Central memory CD4-positive, alpha-beta T cell (primary cell): ENCODE data around the gene CPNE9.
"Not testable (repeated sequence)": the region's sequence is repeated elsewhere in the genome, so short reads cannot be mapped to it uniquely, and the experiment has no call there.

Experiments used
- DNase-seq: peaks from one replicate; pipeline ENCODE4 v3.0.0; 2022

The CPNE9 gene

DNA sequence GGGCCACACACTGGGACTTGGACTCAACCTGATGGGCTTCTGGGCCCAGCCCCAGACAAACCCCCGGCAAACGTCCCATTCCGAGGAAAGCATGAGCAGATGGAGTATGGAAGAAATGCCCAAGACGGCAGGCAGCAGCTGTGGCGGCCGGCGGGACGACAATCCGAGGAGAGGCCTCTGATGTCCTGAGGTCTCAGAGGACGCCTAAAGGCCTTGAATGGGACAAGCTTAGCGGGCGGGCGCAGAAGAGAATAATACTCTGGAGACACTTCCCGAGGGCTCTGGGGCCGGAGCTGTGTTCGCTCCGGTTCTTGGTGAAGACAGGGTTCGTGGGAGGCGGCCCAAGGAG lies 45.6 kb downstream of the CPNE9 start:
- DNase-seq: peak; percentile 10

DNA sequence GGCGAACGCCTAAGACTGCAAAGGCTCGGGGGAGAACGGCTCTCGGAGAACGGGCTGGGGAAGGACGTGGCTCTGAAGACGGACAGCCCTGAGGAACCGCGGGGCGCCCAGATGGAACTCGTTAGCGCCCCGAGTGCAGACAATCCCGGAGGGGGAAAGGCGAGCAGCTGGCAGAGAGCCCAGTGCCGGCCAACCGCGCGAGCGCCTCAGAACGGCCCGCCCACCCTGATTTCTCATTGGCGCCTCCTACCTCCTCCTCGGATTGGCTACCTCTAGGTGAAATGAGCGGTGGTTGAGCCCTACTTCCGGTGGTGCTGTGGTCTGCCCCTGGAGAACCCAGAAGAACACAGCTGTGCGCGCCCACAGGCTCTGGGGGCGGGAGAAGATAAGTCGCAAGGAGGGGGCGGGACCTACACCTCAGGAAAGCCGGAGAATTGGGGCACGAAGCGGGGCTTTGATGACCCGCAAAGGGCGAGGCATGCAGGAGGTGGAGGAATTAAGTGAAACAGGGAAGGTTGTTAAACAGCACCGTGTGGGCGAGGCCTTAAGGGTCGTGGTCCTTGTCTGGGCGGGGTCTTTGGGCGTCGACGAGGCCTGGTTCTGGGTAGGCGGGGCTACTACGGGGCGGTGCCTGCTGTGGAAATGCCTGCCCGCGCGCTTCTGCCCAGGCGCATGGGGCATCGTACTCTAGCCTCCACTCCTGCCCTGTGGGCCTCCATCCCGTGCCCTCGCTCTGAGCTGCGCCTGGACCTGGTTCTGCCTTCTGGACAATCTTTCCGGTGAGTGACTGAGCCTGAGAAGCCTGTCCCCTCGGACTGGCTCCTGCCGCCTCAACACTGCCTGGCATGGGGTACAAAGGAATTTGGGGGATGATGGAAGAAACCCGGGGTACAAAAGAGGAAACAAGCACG lies 46.3 kb downstream of the CPNE9 start, which contains the start of gene OGG1:
Gene OGG1, plus strand, starts transcription at position 308 of the 911 bp plus-strand sequence. Its CDS starts 335 bp downstream, at position 643.
- DNase-seq: peak; percentile 96

DNA sequence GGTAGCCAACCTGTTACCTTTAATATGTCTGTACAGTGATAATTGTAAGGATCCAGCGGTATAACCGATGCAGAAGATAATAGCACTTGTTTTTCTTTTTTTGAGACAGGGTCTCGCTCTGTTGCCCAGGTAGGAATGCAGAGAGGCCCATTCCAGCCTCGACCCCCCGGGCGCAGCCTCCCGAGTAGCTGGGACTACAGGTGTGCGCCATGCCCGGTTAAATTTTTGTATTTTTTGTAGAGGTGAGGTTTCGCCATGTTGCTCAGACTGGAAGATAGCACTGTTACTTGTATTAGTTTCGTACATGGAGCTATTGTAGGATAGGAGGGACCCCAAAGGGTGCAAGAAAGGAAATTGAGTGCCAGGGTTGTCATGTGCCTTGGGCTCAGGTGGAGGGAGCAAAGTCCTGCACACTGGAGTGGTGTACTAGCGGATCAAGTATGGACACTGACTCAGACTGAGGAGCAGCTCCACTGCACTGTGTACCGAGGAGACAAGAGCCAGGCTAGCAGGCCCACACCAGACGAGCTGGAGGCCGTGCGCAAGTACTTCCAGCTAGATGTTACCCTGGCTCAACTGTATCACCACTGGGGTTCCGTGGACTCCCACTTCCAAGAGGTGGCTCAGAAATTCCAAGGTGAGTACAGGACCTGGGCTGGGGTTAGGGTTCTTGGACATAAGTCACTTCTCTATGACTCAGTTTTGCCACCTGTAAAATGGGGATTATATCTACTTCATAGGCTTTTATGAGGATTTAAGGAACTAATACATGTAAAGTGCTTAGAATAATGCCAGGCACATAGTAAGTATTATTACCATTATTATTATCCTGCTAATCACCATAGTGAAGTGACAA lies 47.2 kb downstream of the CPNE9 start:
- no peak for DNase-seq

DNA sequence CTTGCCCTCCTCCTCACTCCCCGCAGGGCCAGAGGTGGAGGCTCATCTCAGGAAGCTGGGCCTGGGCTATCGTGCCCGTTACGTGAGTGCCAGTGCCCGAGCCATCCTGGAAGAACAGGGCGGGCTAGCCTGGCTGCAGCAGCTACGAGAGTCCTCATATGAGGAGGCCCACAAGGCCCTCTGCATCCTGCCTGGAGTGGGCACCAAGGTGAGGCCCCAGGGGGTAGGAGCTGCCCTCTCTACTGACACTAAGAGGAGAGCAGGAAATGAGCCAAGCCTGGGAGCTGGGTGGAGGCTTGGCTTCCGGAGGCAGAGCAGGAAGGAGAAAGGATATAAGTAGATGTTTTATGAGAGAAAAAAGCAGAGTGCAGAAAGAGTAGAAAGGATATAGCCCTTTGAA lies 51.0 kb downstream of the CPNE9 start:
- no peak for DNase-seq

DNA sequence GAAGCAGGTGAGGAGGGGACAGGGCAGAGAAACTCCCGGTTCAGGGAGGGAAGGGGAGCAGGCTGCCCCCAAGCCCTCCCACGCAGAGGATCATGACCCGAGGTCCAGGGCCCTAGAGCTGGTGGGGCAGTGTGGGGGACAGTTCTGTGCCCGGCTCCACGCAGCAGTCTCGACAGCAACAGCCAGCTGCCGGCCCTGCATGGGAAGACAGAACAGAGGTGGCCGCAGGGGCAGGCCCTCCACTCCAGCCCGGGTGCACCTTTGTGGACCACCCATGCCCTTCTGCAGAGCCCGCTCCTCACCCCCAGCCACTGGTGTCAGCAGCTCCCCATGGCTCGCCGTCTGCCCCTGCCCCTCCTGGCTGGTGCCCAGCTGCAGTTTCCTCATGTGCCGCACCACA lies 53.8 kb downstream of the CPNE9 start:
- no peak for DNase-seq

DNA sequence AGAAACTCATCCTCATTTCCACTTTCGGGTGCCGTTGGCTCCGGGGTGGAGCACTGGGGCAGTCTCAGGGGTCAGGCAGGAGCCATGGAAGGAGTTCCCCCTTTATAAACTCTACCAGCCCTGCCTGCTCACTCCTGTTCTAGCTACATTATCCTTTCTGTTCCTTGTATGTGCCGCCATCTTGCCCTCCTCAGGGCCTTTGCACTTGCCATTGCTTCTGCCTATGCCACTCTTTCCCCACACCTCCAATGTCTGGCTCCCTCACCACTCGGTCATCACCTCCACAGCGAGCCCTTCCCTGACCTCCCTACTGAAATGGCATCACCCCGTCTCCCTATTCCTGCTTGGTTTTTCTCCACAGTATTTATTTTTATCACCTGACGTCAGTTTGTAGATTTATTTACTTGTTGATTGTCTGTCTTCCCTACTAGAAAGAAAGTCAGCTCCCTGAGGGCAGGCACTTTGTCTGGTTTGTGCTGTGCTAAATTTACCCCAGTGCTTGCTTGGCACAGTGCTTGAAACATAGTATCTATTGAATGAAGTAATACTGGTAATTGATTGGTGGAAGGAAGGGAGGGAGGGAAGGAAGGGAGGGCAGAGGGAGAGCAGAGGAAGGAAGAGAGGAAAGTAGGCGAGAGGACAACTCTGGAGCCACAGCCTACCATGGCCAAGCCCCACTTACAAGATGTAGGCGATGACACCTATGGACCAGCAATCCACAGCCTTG lies 57.3 kb downstream of the CPNE9 start:
- DNase-seq: no peak

DNA sequence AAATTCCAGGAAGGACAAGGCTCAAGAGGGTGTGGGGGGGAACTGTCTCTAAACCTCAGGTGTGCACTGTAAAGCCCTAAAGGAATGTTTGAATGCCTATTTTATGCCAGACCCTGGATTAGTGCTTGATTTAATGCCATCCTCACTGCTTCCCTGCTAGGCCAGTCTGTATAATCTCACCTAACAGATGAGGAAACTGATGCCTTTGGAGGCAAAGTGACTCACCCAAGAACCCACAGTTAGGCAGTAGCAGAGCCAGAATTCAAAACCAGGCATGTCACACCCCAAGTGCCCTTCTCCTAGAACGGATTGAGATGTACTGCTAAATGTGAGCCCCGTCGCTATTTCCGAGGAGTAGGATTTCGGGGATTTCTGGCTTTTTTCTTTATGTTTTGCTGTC lies 58.3 kb downstream of the CPNE9 start:
- no peak for DNase-seq

DNA sequence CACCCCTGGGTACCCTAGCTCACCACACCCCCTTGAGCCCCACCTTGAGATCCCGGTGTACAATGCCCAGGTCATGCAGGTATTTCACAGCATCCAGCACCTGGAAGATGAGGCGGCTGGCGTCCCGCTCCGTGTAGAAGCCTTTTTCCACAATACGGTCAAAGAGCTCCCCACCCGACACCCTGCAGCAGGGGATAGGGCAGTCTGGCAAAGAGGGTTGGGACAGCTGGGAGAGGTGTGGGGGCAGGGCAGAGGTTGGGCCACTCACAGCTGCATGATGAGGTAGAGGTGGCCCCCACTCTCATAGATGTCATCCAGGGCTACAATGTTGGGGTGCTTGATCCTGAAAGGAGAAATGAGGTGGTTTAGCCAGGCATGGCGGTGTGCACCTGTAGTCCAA lies 59.2 kb downstream of the CPNE9 start:
- DNase-seq: no peak

DNA sequence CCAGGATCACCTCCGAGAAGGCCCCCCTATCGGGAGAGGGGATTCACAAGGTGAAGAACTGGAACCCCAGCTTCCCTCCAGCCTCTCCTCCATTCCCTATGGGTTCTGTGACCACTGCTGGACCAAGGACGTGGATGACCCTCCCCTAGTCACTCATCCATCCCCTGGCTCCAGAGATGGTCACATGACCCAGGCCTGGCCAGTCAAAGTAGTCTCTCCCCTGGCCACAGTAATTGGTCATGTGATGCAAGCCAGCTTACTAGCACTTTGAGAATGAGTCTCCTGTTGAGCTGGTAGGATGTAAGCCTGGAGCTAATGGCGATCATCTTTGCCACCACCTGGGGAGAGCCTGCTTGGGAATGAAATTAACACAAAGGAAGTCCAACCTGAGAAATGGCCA lies 62.2 kb downstream of the CPNE9 start:
- DNase-seq: no peak

DNA sequence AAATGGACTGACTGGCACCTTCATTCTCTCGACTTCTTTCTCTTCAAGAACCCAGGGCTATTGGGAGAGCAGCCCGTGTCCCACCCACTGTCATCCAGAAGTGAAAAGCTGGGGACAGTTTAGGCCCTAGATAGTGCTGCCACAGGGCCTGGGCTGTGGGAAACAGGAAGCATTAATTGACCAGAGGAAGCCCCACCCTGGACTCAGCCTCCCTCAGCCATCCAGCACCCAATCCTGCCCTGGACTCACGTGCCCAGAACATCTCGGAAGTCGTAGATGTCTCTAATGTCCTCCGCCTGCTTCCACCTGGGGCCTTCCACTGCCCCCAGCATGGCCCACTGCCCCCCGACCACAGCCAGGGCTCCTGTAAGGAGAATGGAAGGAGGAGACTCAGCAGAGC lies 63.8 kb downstream of the CPNE9 start:
- no peak for DNase-seq

DNA sequence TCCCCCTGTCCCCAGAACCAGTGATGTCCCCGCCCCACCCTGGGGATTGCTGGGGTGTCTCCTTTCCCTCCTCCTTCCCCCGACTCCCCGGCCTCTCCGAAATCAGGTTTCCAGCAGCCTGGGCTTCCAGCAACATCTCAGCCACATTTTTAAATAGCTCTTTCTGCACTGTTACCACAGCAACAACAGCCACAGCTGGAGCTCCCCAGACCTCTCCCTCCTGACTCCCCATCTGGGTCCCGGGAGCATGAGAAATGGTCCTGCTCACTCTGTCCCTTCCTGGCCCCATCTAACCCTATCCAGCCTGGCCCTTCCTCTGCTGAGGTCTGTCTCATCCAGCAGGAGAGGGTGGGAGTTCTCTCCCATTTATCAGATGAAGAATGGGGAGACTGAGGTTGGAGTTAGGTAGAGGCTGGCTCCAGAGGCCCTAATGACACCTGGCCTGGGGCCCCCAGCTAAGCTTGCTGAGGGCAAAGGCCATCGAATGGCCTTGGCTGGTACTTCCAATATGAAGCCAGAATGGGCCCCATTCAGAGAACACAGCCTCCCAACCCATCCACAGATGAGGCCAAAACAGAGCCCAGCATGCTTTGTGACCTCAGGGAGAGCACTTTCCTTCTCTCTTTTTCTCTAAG lies 64.6 kb downstream of the CPNE9 start:
- no peak for DNase-seq

DNA sequence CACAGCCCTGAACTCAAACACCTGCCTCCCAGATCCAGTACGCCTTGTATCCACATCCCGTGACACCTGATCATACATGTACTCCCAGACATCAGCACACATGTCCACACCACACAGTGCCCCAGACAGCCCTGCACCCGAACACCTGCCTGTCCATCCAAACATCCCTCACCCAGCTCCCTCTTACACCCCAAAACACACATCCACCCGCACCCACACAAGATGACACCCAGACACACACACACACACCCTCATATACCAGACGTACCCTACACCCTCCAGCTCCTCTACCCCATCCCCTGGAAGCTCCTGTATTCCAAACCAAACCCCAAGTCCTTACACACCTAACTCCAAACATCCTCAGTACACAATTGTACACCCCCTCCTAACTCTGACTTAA lies 65.4 kb downstream of the CPNE9 start:
- no peak for DNase-seq

DNA sequence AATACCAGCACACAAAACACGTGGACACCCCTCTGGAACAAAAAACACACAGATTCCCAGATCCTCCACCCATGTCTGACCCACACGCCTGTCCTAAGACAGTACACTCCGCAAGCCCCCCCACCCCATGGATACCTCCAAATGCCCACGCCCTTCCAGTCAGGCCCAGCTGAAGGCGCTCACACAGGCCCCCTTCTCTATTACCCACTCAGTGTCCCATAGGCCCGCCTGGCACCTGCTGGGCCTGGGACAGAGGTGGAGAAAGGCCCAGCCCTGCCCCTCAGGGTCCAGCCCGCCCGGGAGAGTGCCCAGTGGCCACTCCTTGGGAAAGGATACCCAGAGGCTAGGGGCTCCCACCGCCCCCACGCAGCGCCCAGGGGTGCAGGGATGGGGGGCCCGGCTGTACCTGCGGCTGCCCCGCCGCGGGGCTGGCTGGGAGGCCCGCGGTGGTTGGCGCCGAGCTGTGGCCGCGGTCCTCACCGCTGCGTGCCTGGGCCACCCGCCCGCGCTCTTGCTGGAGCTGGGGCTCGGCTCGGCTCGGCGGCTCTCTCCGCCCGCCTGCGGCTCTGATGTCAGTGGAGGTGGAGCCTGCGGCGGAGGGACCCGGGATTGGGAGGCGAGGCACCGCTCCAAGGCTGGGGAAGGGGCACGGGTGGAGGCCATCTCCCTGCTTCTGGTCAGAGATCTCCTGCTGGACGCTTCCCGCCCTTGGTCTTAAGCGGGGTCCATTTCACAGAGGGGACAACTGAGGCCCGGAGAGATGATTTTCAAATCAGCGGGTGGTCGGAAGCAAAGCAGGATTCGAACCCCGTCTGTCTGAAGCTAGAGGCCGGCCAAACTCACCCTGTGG lies 66.0 kb downstream of the CPNE9 start, which contains the start of gene CAMK1:
Gene CAMK1, minus strand, starts transcription at position 522 of the 850 bp plus-strand sequence. CDS start 2,198 bp downstream, outside the sequence.
- DNase-seq: peak; percentile 49

DNA sequence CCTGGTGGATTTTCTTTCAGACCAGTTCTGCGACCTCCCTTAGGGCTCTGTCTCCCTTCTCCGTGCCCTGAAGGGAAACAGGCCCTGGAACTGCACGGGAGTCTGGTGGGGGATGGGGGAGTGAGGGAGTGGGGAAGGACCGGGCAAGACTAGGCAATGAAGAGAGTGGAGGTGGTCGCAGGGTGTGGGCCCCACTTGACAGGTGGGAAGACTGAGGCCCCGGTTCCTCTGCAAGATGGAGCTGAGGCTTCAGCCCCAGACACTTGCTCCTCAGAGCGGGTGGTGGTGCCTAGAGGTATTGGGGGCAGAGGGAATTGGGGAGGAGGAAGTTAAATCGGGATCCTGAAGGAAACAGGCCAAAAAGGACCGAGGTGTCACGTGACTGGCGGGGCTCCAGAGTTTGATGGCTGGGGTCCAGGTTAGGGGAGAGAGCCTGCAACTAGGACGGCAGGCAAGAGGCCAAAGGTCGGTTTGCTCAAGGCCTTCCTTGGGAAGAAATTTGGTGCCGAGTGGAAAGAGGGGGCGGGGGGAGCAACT lies 66.7 kb downstream of the CPNE9 start:
- no peak for DNase-seq

DNA sequence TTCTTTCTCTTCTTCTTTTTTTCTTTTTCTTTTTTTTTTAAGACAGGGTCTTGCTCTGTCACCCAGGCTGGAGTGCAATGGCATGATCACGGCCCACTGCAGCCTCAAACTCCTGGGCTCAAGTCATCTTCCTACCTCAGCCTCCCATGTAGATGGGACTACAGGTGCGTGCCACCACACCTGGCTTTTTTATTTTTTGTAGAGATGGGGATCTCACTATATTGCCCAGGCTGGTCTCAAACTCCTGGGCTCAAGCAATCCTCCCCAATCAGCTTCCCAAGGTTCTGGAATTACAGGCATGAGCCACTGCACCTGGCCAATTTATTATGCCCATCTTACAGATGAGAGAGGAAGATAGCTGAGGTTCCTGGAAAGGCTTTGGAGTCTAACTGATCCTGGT lies 67.4 kb downstream of the CPNE9 start:
- DNase-seq: not testable (repeated sequence)

DNA sequence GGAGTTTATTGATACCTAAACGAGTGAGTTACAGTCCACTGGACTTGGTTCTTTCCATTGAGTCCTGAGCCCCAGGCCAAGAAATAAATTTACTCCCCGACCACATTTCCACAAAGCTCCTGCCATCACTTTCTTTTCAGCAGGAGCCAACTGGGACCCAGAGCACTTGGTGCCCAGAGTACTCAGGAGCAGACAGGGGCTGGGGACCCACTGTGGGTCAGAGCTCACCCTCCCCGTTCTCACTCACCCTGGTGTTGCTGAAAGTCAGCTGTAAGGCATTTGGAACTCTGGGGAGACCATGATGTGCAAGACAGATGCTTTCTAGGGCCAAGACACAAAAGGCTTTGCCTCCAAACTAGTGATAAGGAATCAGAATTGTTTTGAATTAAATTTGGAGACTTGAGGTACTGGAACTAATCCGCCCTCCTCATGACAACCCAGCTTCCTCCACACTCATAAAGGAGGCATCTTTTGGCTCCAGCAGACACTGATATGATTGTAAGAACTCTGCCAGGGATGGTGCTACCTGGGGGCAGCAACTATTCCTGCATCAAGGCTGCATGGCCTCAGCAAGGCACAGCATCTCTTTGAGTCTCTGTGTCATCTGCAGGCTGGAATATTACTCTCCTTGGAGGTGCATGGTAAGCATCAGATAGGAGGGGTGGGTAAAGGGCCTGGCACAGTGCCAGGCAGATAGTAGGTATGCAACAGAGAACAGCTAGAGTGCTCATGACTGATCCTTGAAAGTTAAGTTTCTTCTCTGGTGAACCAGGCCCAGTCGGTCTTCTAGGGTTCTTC lies 73.5 kb downstream of the CPNE9 start:
- DNase-seq: no peak

DNA sequence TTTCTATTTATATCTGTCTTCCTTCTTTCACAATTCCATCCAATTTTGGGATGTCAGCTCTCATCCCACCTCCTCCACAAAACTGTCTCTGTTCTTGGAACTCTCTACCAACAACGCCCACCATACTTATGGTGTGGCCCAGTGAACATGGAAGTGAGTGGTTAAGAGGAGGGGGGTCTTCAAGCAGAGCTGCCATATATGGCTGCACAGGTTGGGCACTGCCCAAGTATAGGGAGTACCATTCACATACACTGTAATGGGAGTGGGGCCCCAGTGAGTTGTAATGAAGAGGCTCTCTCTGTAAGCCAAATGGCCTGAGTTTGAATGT lies 74.0 kb downstream of the CPNE9 start:
- no peak for DNase-seq

DNA sequence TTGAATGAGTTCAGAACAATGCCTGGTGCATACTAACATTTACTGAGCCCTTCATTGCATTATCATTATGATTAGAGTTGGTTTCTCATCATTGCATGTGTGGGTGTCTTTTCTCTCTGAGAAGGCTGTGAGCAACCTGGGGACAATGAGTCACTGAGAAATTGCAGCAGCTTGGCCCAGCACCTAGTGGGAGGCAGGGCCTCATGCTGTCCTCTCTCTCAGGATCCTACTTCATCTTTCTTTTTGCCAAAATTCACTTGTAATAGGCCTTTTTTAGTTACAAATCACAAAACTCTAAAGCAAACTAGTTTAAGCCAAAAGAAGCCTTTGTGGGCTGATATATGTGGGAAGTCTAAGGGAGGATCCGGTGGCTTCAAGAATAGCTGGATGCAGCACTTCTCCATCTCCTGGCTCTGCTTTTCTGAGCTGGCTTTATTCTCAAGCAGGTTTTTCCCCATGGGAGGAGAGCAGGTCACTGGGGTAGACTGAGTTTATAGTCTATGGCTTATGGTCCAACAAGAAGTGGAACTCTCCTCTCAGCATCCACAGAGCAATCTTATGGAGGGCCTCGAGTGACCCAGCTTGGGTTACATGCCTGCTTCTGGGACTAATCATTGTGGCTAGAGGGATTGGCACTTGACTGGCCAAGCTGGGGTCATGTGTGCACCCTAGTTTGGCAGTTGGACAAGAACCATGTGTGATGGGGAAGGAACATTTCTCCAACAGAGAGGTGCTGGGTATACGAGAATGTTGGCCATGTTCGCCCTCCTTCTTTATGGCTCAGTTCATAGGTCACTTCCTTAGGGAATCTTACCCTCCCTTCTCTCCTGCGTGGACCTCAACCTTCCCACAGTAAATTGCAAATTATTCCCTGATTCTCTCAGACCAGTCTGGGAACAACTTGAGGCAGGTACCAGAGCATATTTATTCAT lies 74.8 kb downstream of the CPNE9 start:
- no peak for DNase-seq

DNA sequence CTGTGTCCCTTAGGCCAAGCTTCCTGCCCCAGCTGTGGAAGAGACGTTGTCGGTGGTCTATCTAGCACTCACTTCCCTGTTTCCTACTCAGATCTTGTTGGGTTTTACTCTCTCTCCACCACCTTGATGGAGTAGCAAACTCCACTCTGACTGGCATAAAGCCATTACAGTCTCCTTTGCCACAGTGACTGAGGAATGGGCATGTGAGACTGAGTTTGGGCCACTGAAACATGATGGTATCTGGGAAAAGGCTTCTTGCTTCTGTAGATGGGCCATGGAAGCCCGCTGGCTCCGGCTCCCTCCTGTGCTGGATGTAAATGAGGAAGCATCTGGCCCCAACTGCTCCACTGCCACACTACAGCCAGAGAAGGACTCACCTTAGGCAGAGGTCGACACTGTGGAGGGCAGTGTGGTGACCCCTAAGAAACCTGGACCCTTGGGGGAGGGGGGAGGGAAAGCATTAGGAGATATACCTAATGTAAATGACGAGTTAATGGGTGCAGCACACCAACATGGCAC lies 75.5 kb downstream of the CPNE9 start:
- no peak for DNase-seq
